ENCODE results near the gene CUEDC2.
A peak's percentile ranks its signal among the peaks of the same experiment; 100 is the strongest.

CUEDC2 gene

DNA sequence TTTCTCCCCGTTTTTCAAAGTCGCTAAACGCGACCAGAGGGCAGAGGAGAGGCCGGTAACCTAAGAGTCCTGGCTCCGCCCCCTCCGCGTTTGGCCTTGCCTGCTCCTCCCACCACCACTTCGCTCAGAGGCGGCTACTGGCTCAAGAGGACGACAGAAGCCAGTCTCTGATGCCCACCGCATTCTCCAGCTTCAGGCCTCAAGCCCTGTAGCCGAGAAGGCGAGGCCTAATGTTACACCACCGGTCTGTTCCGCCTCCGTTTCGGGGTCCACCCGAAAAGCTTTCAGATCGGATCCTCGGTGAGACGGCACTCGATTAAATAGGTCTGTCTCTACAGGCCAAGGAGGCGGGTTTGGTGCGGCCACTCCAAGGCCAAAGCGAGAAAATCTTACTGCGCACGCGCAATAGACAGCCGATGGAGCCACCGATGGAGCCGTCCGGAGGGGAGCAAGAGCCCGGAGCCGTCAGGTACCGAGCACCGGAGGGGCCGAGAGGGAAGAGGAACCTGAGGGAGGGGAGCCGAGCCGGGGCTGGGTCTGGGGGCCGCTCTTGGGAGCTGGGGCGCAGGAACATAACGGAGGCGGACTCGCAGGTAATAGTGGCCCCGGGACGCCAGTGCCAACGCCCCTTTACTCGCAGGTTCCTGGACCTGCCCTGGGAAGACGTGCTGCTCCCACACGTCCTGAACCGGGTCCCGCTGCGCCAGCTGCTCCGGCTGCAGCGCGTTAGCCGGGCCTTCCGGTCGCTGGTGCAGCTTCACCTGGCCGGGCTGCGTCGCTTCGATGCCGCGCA is 11.5 kb downstream of the CUEDC2 start, which contains the start of gene FBXL15:
Gene FBXL15, plus strand, starts transcription at position 123 of the 793 bp plus-strand sequence. Its CDS starts 294 bp downstream, at position 417.
- TF ChIP-seq CTBP1 (IDR thresholded peaks at IDR 0.05; ENCODE audit: borderline replicate concordance), result peak; percentile 92
- no peak for TF ChIP-seq HDGF (IDR thresholded peaks at IDR 0.05; ENCODE audit: borderline replicate concordance)
- peak; percentile 39; the same call in 1 of the 2 replicates for TF ChIP-seq L3MBTL2 (conservative IDR thresholded peaks at IDR 0.05)
- no peak for TF ChIP-seq ARNT (IDR thresholded peaks at IDR 0.05)
- TF ChIP-seq ELF4 (IDR thresholded peaks at IDR 0.05), result no peak; the same call in 1 of the 2 replicates
- TF ChIP-seq LEF1 (IDR thresholded peaks at IDR 0.05; ENCODE audit: borderline replicate concordance), result 0 out of 2 replicates have a peak, but pooled peaks have one; percentile 49
- TF ChIP-seq, protein P1, sequence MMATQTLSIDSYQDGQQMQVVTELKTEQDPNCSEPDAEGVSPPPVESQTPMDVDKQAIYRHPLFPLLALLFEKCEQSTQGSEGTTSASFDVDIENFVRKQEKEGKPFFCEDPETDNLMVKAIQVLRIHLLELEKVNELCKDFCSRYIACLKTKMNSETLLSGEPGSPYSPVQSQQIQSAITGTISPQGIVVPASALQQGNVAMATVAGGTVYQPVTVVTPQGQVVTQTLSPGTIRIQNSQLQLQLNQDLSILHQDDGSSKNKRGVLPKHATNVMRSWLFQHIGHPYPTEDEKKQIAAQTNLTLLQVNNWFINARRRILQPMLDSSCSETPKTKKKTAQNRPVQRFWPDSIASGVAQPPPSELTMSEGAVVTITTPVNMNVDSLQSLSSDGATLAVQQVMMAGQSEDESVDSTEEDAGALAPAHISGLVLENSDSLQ (IDR thresholded peaks at IDR 0.05), result no peak
- TF ChIP-seq BHLHE40 (IDR thresholded peaks at IDR 0.05; ENCODE audit: borderline replicate concordance), result no peak
- TF ChIP-seq SP1 (IDR thresholded peaks at IDR 0.05), result no peak
- no peak for TF ChIP-seq FOXA1 (IDR thresholded peaks at IDR 0.05)
- no peak for TF ChIP-seq FOXK2 (IDR thresholded peaks at IDR 0.05)
- no peak for TF ChIP-seq ZNF384 (IDR thresholded peaks at IDR 0.05)
- no peak for TF ChIP-seq SUZ12 (IDR thresholded peaks at IDR 0.05)
- TF ChIP-seq TARDBP (IDR thresholded peaks at IDR 0.05), result 0 out of 2 replicates have a peak, but pooled peaks have one; percentile 43
- no peak for TF ChIP-seq FOXM1 (IDR thresholded peaks at IDR 0.05; ENCODE audit: borderline replicate concordance)
- TF ChIP-seq NFRKB (IDR thresholded peaks at IDR 0.05), result no peak
- DNase-seq (ENCODE audit: extremely low spot score), result peak; percentile 96
- ChIA-PET CTCF (interaction anchor here (0.5 to 4.0 kb wide), 7 partner anchors 11 to 1333 kb away, joined by 3 to 14 read pairs (median 5); partner anchors contain the start of gene CUEDC2), POLR2A (interaction anchor here (0.7 to 5.8 kb wide), 19 partner anchors 10 to 302 kb away, joined by 3 to 75 read pairs (median 4); partner anchors contain the start of genes C10orf95, CUEDC2, NFKB2 and SUFU)

GRCh38 chr10:102420181-102420713 is 12.1 kb downstream of the CUEDC2 start:
- POLR2A ChIA-PET, result interaction anchor here (0.7 to 5.8 kb wide), 20 partner anchors 9 to 301 kb away, joined by 3 to 75 read pairs (median 4); partner anchors contain the start of genes ACTR1A, C10orf95, CUEDC2 and NFKB2
- DNase-seq (ENCODE audit: extremely low spot score), result no peak
- CTCF ChIA-PET, result interaction anchor here (0.7 to 4.0 kb wide), 6 partner anchors 11 to 189 kb away, joined by 3 to 14 read pairs (median 6); partner anchors contain the start of gene CUEDC2
- TF ChIP-seq CTBP1 (IDR thresholded peaks at IDR 0.05; ENCODE audit: borderline replicate concordance) (no peak), SUZ12 (IDR thresholded peaks at IDR 0.05) (no peak), ARNT (IDR thresholded peaks at IDR 0.05) (no peak), SP1 (IDR thresholded peaks at IDR 0.05) (no peak)

GRCh38 chr10:102419269-102420180 is 12.8 kb downstream of the CUEDC2 start:
- ChIA-PET CTCF (interaction anchor here (1.0 to 4.0 kb wide), 5 partner anchors 13 to 188 kb away, joined by 4 to 14 read pairs (median 6); partner anchors contain the start of gene CUEDC2), POLR2A (interaction anchor here (0.6 to 5.8 kb wide), 13 partner anchors 8 to 301 kb away, joined by 3 to 75 read pairs (median 4); partner anchors contain the start of genes ACTR1A, C10orf95, CUEDC2 and NFKB2)
- TF ChIP-seq FOXM1 (IDR thresholded peaks at IDR 0.05; ENCODE audit: borderline replicate concordance), result no peak
- no peak for TF ChIP-seq SUZ12 (IDR thresholded peaks at IDR 0.05)
- TF ChIP-seq NFRKB (IDR thresholded peaks at IDR 0.05), result no peak
- no peak for TF ChIP-seq L3MBTL2 (conservative IDR thresholded peaks at IDR 0.05)
- TF ChIP-seq SP1 (IDR thresholded peaks at IDR 0.05), result no peak
- TF ChIP-seq TARDBP (IDR thresholded peaks at IDR 0.05), result no peak
- TF ChIP-seq BHLHE40 (IDR thresholded peaks at IDR 0.05; ENCODE audit: borderline replicate concordance), result no peak
- DNase-seq (ENCODE audit: extremely low spot score), result peak; percentile 91

DNA sequence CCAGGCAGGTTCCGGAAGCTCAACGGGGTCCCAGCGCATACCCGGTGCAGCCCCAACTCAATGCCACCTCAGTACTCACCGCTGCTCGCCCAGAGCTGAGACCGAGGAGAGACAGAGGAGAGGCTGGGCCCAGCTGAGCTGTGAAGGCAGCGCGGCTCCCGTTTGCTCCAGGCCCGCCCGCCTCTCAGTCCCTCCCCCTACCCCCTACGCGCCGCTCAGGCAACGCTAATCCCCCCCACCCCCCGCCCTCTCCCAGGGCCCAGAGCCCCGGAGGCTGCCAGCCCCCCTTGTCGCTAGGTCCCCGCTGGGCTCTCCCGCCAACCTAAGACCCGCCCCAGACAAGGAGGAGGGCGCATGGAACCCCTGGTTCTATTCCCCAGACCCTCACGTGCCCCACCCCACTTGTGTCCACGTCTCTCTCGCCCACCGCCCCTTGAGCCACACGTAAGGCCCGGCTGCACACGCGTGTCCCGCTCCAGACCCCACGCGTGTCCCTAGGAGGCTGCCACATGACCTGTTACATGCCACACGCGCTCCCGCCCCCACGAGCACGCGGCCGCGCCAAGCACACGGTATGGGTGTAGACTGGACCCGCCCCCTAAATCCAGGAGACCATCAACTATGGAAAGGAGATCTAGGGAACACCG is 13.6 kb downstream of the CUEDC2 start, which contains the start of gene PSD:
Gene PSD, minus strand, starts transcription at position 164 of the 647 bp plus-strand sequence. CDS start 1,747 bp downstream, outside the sequence.
- no peak for DNase-seq (ENCODE audit: extremely low spot score)
- TF ChIP-seq L3MBTL2 (conservative IDR thresholded peaks at IDR 0.05), result no peak; the same call in 1 of the 2 replicates
- TF ChIP-seq TARDBP (IDR thresholded peaks at IDR 0.05), result no peak
- no peak for TF ChIP-seq CTBP1 (IDR thresholded peaks at IDR 0.05; ENCODE audit: borderline replicate concordance)
- no peak for TF ChIP-seq FOXM1 (IDR thresholded peaks at IDR 0.05; ENCODE audit: borderline replicate concordance)
- TF ChIP-seq, protein P1 (IDR thresholded peaks at IDR 0.05), result no peak
- no peak for TF ChIP-seq SP1 (IDR thresholded peaks at IDR 0.05)
- TF ChIP-seq LEF1 (IDR thresholded peaks at IDR 0.05; ENCODE audit: borderline replicate concordance), result no peak
- TF ChIP-seq HDGF (IDR thresholded peaks at IDR 0.05; ENCODE audit: borderline replicate concordance), result no peak
- TF ChIP-seq FOXK2 (IDR thresholded peaks at IDR 0.05), result no peak
- no peak for TF ChIP-seq ARNT (IDR thresholded peaks at IDR 0.05)
- TF ChIP-seq ELF4 (IDR thresholded peaks at IDR 0.05), result no peak
- no peak for TF ChIP-seq BHLHE40 (IDR thresholded peaks at IDR 0.05; ENCODE audit: borderline replicate concordance)
- TF ChIP-seq SUZ12 (IDR thresholded peaks at IDR 0.05), result no peak
- TF ChIP-seq ZNF384 (IDR thresholded peaks at IDR 0.05), result no peak
- TF ChIP-seq NFRKB (IDR thresholded peaks at IDR 0.05), result no peak
- no peak for TF ChIP-seq FOXA1 (IDR thresholded peaks at IDR 0.05)
- ChIA-PET CTCF (interaction anchor here (1.3 kb wide), 1 partner anchor 19 kb away, joined by 3 read pairs; no protein-coding TSS in a partner anchor), POLR2A (no interaction called here)

- ChIA-PET CTCF (no interaction called here), POLR2A (no interaction called here)
- no peak for DNase-seq (ENCODE audit: extremely low spot score)
- no peak for TF ChIP-seq CTBP1 (IDR thresholded peaks at IDR 0.05; ENCODE audit: borderline replicate concordance)
- TF ChIP-seq SUZ12 (IDR thresholded peaks at IDR 0.05), result no peak
- TF ChIP-seq TARDBP (IDR thresholded peaks at IDR 0.05), result no peak
- TF ChIP-seq ZNF384 (IDR thresholded peaks at IDR 0.05), result no peak
- TF ChIP-seq FOXM1 (IDR thresholded peaks at IDR 0.05; ENCODE audit: borderline replicate concordance), result no peak
- TF ChIP-seq, protein P1 (IDR thresholded peaks at IDR 0.05), result no peak
- TF ChIP-seq NFRKB (IDR thresholded peaks at IDR 0.05), result no peak
- no peak for TF ChIP-seq L3MBTL2 (conservative IDR thresholded peaks at IDR 0.05)
- TF ChIP-seq HDGF (IDR thresholded peaks at IDR 0.05; ENCODE audit: borderline replicate concordance), result no peak
- no peak for TF ChIP-seq LEF1 (IDR thresholded peaks at IDR 0.05; ENCODE audit: borderline replicate concordance)
- TF ChIP-seq ARNT (IDR thresholded peaks at IDR 0.05), result no peak
- TF ChIP-seq BHLHE40 (IDR thresholded peaks at IDR 0.05; ENCODE audit: borderline replicate concordance), result no peak
- no peak for TF ChIP-seq SP1 (IDR thresholded peaks at IDR 0.05)
- no peak for TF ChIP-seq FOXA1 (IDR thresholded peaks at IDR 0.05)
- TF ChIP-seq FOXK2 (IDR thresholded peaks at IDR 0.05), result no peak
- no peak for TF ChIP-seq ELF4 (IDR thresholded peaks at IDR 0.05)
Measured at GRCh38 chr10:102416695-102417094, 15.7 kb downstream of the CUEDC2 start.
